HG03460 (cell line): ENCODE measurements around the gene CFAP65.
A peak's percentile ranks its signal among the peaks of the same experiment; 100 is the strongest.

Source experiments
- ATAC-seq: cut with Tn5 transposase; IDR thresholded peaks from one replicate; pipeline ENCODE4 v1.9.1; 2021; ENCODE audit not compliant: unreplicated experiment

Gene CFAP65

DNA sequence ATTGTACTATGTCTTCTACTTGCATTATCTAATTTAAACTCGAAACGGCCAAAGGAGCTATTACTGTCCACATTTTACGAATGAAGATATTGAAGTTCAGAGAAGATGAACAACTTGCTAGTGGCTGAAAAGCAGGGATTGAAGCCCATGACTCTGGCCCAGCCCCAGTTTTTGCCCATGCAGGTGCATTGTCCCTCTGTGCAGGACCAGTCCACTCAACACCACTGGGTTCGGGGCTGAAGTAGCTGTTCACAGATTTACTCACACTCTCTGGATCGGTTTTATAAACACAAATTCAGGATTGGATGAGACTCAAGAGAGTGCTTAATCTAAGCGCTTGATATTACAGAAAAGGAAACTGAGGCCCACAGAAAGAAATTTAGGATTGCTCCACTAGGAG, 20.8 kb upstream of the CFAP65 start:
- no peak for ATAC-seq

GRCh38 chr2:219060821-219061791, 19.8 kb upstream of the CFAP65 start, which contains the start of gene IHH:
IHH (minus strand) TSS chr2:219060921; CDS start chr2:219060467, 454 bp downstream.
- no peak for ATAC-seq

DNA sequence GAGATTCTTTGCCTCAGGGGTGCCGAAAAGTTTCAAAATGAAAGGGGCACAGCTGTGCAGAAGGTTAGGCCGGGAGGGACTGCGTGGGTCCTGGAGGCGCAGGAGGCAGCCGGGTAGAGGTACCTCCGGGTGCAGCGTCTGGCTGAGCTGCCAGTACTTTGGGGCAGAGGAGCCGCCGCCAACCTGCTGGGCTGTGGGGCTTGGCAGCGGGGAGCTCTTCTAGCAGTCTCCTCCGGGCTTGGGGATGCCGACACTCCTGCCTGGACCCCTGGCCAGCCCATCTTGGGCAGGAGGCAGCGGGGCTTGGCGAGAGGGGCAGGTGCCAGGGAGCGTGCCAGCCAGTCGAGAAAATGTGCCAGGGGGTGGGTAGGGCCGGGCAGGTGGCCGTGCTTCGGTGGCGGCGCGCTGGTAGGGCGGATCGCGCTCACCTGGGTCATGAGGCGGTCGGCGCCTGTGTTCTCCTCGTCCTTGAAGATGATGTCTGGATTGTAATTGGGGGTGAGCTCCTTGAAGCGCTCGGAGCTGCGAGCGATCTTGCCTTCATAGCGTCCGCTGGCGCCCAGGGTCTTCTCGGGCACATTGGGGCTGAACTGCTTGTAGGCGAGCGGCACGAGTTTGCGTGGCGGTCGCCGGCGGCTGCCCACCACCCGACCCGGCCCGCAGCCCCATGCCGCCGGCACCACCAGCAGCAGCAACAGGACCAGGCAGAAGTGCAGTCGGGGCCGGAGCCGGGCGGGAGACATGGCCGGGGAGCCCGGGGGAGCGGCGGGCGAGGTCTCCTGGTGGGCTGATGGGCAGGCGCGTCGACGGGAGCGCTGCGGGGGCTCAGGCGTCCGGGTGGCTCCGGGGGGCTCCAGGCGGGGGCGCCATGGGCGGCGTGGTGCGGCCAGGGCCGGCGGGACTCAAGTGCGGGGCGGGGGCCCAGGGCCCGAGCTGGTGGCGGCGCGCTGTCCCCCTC, 18.7 kb upstream of the CFAP65 start:
- ATAC-seq: no peak

DNA sequence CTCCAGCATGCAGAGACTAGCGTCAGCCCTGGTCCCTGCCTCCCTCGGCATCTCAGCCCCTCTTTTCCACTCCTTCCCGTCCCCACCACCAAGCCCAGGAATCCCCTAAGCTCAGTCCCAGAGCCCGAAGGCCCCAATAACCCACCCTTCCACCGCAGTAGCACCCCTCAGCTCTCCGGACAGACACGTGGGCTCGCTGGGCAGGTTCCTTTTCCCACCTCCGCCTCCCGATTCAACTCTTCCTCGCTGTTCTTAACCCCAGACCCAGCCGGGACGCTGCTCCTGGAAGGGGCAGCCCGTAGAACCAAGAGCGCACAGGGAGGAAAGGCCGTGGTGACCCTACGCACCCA, 18.0 kb upstream of the CFAP65 start:
- no peak for ATAC-seq

DNA sequence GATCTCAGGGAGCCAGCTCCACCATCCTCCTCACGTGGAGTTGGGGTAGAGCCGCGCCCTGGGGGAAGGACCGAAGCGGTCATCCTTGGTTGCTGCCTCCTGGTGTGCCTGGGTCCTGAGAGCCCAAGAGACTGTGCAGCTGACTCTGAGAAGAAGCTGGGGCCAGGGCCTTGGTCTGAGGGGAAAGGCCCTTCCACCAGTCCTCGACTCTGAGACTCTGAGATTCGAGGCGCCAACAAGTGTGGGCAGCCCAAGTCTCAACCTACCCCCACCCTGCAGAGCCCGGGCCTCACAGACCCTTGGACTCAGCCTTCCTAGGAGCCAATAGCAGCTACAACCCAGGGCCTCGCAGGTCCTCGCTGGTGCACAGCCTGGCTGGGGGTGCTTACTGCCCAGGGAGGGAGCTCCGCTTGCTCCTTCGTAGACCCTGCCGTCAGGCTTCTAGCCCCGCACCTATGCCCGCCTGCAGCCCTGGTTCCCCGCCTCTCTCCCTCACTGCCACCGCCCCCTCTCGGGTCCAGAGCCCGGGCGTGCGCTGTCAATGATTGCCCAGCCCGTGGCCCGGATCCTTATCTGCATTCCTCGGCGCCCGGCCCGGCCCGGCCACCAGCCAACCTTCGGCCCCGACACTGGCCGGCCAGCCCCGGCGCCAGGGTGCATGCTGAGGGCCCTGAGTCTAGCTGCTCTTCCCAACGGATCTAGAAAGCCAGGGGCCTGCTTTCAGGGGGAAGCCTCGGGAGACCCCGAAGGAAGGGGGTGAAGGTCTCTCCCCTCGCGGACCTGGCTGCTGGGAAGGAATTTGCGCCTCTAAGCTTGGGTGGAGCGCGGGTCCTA, 17.4 kb upstream of the CFAP65 start:
- ATAC-seq: no peak

DNA sequence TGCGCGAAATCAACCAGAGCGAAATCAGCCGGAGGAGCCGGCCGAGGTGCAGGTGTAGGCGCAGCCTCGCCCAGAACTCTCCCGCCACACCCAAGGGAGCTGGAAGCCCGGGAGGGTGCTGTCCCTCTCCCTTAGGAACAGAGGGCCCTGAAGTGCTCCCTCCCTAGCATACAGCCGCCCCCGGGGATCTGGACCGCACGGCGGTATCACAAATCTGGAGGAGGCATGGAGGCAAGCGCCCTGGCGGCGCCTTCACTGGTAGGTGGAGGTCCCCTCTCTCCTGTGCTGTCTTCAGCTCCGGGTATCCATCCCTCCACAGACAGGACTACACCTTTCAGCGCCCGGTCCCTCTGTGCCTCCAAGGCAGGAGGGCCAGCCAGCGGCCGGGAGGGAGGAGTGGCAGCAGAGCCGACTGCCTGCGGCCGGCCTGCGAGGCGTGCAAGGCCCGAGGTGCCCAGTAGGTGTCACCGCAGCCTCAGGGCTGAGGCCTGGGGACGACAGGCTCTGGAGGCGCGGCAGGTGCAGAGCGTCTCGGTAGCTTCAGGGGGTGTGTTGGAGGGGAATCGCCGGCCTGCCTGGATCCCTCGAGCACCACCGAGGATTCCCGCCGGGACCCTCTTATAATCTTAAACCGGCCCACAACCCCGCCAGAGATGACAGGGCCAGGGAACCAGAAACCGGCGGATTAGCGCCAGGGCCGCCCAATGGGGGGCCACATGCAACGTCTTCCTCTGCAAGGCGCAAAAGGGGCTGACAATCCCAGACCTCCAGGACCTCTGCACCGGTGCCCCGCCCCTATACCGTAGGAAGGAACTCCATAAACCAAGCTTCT, 16.6 kb upstream of the CFAP65 start:
- ATAC-seq: peak; percentile 85

DNA sequence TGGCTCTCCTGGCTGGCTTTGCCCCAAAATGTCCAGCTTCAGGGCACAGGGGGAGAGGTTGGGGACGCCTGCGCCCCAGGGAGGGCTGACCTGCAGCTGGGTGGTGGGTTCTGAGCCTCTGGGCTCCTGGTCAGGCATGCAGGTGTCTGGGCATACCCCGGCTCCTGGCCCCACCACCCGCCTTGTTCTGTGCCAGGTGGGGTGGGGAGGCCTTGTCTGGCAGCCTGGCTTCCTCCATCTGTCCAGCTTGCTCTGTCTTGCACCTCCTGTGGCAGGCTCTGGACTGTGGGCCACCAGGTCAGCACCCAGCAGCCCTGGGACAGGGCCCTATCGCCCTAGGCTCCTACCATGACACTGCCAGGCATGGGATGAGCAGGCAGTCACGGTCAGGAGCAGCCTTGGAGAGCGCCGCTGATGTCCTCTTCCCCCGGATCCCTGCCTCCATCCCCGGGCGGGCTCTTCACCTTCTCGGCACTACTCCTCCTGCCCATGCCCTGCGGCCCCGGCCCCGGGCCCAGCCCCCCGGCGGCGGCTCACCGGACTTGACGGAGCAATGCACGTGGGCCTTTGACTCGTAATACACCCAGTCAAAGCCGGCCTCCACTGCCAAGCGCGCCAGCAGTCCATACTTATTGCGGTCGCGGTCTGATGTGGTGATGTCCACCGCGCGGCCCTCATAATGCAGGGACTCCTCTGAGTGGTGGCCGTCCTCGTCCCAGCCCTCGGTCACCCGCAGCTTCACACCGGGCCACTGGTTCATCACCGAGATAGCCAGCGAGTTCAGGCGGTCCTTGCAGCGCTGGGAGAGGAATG, 15.8 kb upstream of the CFAP65 start:
- ATAC-seq: no peak

DNA sequence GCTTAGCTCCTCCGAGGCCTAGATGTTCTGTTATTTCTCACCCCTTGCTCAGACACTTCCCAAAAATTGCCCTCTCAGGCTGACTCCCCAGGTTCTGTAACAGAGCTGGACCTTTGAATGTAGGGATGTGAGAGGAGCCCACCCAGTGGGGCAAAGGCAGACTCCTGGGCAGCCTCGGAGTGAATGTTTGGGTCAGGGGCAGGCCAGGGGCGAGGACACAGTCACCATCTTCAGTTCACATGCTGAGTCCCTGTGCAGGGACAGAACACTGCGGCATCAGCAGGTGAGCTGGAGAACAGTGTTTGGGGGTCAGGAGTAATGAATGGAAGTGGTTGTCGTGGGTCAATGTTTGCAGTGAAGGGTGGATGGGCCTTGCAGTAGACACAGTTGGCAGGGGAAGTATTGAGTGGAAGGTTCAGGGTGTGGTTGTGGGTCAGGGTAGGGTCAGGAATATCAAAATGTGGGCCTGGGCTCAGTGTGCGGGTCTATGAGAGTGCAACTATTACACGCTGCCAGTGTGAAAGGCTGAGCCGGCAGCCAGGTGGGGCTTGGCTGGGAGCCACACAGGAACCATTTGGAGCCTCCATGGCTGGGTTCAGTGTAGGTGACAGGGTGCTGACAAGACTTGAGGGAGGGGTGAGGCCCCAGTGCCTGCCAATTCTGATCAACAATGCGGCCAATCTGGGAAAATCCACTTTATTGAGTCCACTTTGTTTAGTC, 15.0 kb upstream of the CFAP65 start:
- ATAC-seq: no peak

DNA sequence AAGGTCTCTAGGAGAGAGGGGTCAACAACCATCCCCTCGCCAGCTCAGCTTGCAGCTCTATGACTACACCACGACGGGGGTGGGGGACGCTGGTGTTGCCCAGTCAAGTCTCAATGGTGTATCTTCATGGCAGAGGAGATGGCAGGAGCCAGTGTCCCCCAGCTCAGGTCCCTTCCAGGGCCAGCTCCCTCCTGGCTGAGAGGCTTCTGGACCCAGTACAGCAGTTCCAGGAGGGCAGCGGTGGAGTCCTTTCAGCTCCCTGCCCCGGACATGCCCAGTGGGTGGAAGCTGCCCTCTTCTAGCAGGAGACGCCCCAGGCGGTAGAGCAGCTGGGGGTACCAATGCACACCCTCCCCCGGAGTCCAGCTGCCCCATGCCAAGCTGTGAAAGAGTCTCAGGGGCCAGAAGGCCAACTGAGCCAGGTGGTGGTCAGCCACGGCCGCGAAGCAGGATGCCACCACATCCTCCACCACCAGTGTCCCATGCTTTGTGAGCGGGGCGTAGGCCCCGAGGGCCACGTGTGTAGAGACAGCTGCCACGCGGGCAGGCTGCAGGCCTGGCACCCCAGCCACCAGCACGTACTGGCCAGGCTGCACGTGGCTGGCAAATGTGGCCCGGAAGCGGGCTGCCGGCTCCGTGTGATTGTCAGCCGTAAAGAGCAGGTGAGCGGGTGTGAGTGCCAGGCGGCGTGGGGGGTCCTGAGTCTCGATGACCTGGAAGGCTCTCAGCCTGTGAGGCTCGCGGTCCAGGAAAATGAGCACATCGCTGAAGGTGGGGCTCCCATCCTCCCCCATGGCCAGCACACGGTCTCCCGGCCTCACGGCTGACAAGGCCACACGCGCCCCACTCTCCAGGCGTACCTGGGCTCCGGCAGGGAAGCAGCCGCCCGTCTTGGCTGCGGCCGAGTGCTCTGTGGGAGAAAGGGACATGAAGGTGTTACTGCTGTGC, 13.9 kb upstream of the CFAP65 start:
- ATAC-seq: no peak

- ATAC-seq: no peak
These were observed 8.0 kb upstream of the CFAP65 start for GRCh38 chr2:219049282-219049681.

DNA sequence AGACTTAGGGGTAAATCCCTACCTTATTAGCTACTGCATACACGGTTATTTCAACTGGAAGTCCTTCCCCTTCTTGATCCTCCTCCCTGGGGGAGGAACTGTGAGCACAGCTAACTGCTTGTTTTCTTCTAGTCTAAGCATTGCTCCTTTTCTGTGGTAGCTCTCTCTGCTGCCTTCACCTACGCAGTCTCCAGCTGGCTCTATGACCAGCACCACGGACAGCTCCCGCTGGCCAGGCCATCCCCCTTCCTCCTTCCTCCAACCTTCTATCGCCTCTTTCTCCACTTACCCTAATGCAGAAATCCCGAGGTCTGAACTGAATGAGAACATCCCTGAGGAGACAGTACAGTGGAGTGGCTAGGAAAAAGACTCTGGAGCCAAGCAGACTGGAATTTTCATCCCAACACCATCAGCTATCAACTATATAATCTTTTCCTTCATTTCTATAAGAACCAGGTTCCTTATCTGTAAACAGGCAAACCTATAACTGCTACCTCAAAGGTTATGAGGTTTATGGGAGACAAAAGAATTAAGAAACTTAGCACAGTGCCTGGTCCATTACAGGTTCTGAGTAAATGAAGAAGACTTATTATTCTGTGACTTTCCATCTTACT, 4.7 kb upstream of the CFAP65 start:
- ATAC-seq: no peak

DNA sequence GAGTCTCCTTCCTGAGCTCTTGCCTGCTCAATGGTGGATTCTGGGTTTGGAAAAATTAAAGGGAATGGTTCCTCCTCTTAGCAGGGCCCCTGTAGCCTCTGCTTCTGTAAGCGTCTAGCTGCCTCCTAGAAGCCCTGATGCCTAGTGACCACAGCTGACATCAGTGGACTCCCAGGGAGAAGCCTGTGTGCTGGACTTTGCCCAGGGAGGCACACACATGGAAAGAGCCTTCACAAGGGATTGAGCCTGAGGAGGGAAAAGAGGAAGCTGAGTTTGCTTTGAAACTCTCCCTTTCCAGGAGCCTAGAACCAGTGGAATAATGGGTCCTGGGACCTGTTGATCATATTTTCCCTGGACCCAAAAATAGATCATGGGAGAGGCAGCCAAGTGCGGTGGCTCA, 1.4 kb upstream of the CFAP65 start:
- ATAC-seq: no peak

GRCh38 chr2:219042157-219042556, 841 bp upstream of the CFAP65 start:
- no peak for ATAC-seq

GRCh38 chr2:219038600-219038999, 2.7 kb downstream of the CFAP65 start:
- ATAC-seq: no peak

DNA sequence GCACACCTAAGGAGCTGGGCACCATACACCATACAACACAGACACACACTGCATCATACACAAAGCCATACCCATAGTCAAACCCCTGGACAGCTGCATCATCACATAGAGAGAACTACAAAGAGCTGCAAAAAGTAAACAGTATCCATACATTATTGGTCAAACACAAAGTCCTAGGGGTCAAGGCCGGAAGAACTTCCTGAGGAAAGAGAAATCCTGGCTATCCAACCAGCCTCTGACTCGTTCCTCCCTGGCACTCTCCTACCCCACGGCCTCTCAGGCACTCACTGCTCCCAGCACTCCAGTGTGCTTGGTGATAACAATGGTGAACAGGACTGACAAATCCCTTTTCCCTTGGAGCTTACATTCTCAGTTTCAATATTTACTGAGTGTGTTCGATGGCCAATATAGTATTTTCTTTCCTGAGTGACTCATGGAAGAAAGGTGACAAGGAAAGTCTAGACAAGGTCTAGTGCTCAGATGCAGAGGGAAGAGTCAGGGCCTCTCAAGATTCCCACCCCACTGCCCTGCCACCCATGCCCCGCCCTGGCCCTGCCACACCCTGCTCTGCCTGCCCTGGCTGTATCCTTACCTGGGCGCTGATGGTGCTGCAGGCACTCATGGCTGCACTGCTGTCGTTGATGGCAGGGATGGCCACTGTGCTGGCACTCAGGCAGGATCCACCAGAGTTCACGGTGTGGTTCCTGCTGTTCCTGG, 3.4 kb downstream of the CFAP65 start:
- ATAC-seq: no peak

DNA sequence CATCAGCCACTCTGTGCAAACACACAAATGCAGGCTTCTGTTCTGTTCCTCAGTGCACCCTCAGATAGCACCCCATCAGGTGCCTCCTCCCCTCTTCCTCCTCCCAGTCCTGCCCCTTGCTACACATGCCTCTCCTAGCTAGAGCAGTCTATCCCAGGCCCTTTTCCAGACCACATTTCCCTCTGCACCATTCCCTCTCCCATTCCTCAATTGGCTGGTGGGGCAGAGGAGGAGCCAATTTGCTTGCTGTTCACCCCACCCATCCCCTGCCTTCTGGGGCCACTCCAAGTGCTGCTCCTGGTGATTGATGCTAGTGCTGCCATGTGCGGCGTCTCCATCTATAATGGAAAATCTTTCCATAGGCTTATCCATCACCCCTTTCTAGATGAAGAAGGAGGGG, 5.4 kb downstream of the CFAP65 start:
- ATAC-seq: no peak
